OCI-LY1 (cell line): ENCODE data around the gene CAMTA1.

Experiments
- H2AFZ ChIP-seq: fragments of 200-600 bp; sonication (generic), shearing (Covaris generic); 2 replicates; pipeline ENCODE4 v1.6.0; 2014; ENCODE audit warnings: antibody characterized with exemption, mild to moderate bottlenecking, low read length
- H3F3A ChIP-seq: fragments of 200-600 bp; sonication (generic), shearing (Covaris generic); 2 replicates; pipeline ENCODE4 v1.6.0; 2014; ENCODE audit warnings: mild to moderate bottlenecking, antibody characterized with exemption, low read length, moderate library complexity; ENCODE audit not compliant: insufficient read depth
- H3K27ac ChIP-seq: fragments of 200-600 bp; sonication (generic); 2 replicates; pipeline ENCODE4 v1.5.1; 2014; ENCODE audit warnings: low read length, mixed run types, mild to moderate bottlenecking, low read depth; ENCODE audit not compliant: poor library complexity, severe bottlenecking
- H3K27me3 ChIP-seq: fragments of 200-600 bp; sonication (generic); 2 replicates; pipeline ENCODE4 v1.6.0; 2014; ENCODE audit warnings: antibody characterized with exemption, mild to moderate bottlenecking, low read length, moderate library complexity; ENCODE audit not compliant: insufficient read depth
- H3K36me3 ChIP-seq: fragments of 200-600 bp; sonication (generic); 2 replicates; pipeline ENCODE4 v1.6.1; 2014; ENCODE audit warnings: mild to moderate bottlenecking, antibody characterized with exemption, low read length, moderate library complexity, mixed read lengths; ENCODE audit not compliant: insufficient read depth
- H3K4me1 ChIP-seq: fragments of 200-600 bp; sonication (generic); 2 replicates; pipeline ENCODE4 v1.5.1; 2014; ENCODE audit warnings: mild to moderate bottlenecking, low read length, moderate library complexity; ENCODE audit not compliant: insufficient read depth, severe bottlenecking
- H3K4me2 ChIP-seq: fragments of 200-600 bp; sonication (generic), shearing (Covaris generic); 2 replicates; pipeline ENCODE4 v1.6.1; 2014; ENCODE audit warnings: low read length
- H3K4me3 ChIP-seq: fragments of 200-600 bp; sonication (generic); 2 replicates; pipeline ENCODE4 v1.5.1; 2014; ENCODE audit warnings: low read length, low read depth, mild to moderate bottlenecking, mixed read lengths; ENCODE audit not compliant: poor library complexity, severe bottlenecking
- H3K79me2 ChIP-seq: fragments of 200-600 bp; shearing (Covaris generic); 2 replicates; pipeline ENCODE4 v1.6.1; 2016; ENCODE audit warnings: mixed run types, low read length, mixed read lengths; ENCODE audit not compliant: insufficient read depth
- H3K9ac ChIP-seq: fragments of 200-600 bp; sonication (generic), shearing (Covaris generic); 2 replicates; pipeline ENCODE4 v1.6.1; 2014; ENCODE audit warnings: mild to moderate bottlenecking, low read length, mixed read lengths
- H3K9me2 ChIP-seq: fragments of 200-600 bp; sonication (generic), shearing (Covaris generic); 2 replicates; pipeline ENCODE4 v1.6.1; 2014; ENCODE audit warnings: low read depth, mild to moderate bottlenecking, low read length, mixed read lengths
- H3K9me3 ChIP-seq: fragments of 200-600 bp; shearing (Covaris generic); 2 replicates; pipeline ENCODE4 v1.6.1; 2014; ENCODE audit warnings: low read length, mixed read lengths
- H4K20me1 ChIP-seq: fragments of 200-600 bp; sonication (generic), shearing (Covaris generic); 2 replicates; pipeline ENCODE4 v1.6.0; 2016; ENCODE audit warnings: mild to moderate bottlenecking, low read length; ENCODE audit not compliant: insufficient read depth
- EZH2 ChIP-seq: fragments of 200-600 bp; sonication (generic), shearing (Covaris generic); IDR thresholded peaks from 2 replicates; pipeline ENCODE4 v1.8.0; 2017; ENCODE audit warnings: borderline replicate concordance, mixed run types, mild to moderate bottlenecking, antibody characterized with exemption, low read length, moderate library complexity, mixed read lengths
- TF ChIP-seq, protein P1 (sequence below): fragments of 200-600 bp; sonication (generic), shearing (Covaris generic); IDR thresholded peaks from 2 replicates; pipeline ENCODE4 v1.5.1; 2017; ENCODE audit warnings: mild to moderate bottlenecking, antibody characterized with exemption, low read length, moderate library complexity, mixed read lengths

Gene CAMTA1

DNA sequence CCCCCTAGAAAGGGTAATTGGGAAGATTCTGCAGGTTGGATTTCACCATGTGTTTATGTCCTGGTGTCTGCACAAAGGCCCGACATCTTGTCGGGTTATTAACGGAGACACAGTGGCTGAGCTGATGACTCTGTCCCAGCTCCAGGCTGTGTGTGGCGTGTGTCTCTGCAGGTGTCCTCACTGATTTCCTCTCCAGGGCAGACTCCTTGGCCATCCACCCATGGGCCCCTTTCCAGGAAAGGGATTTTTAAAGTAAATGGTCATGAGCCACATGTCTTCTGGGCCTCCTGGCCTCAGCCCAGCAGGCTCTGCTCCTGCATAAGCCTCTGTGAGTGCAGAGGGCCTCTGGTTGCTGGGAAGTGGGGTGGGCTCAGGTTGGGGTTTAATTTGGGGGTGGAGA is 567.1 kb downstream of the CAMTA1 start:
- no peaks in the 10 kb centered on the region for H3F3A ChIP-seq
- no peak overlapping the region for H3K4me3 ChIP-seq
- TF ChIP-seq EZH2, result no peak
- TF ChIP-seq, protein P1, sequence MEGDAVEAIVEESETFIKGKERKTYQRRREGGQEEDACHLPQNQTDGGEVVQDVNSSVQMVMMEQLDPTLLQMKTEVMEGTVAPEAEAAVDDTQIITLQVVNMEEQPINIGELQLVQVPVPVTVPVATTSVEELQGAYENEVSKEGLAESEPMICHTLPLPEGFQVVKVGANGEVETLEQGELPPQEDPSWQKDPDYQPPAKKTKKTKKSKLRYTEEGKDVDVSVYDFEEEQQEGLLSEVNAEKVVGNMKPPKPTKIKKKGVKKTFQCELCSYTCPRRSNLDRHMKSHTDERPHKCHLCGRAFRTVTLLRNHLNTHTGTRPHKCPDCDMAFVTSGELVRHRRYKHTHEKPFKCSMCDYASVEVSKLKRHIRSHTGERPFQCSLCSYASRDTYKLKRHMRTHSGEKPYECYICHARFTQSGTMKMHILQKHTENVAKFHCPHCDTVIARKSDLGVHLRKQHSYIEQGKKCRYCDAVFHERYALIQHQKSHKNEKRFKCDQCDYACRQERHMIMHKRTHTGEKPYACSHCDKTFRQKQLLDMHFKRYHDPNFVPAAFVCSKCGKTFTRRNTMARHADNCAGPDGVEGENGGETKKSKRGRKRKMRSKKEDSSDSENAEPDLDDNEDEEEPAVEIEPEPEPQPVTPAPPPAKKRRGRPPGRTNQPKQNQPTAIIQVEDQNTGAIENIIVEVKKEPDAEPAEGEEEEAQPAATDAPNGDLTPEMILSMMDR, result no peak
- no peaks in the 10 kb centered on the region for H3K9me3 ChIP-seq
- H3K4me1 ChIP-seq, result no peaks in the 10 kb centered on the region
- no peak overlapping the region for H3K4me2 ChIP-seq
- no peaks in the 10 kb centered on the region for H3K79me2 ChIP-seq
- H2AFZ ChIP-seq, result no peak overlapping the region
- no peaks in the 10 kb centered on the region for H3K9me2 ChIP-seq
- no peaks in the 10 kb centered on the region for H3K36me3 ChIP-seq
- no peak overlapping the region for H3K27ac ChIP-seq
- H3K27me3 ChIP-seq, result no peaks in the 10 kb centered on the region
- H3K9ac ChIP-seq, result no peak overlapping the region
- H4K20me1 ChIP-seq, result no peaks in the 10 kb centered on the region

DNA sequence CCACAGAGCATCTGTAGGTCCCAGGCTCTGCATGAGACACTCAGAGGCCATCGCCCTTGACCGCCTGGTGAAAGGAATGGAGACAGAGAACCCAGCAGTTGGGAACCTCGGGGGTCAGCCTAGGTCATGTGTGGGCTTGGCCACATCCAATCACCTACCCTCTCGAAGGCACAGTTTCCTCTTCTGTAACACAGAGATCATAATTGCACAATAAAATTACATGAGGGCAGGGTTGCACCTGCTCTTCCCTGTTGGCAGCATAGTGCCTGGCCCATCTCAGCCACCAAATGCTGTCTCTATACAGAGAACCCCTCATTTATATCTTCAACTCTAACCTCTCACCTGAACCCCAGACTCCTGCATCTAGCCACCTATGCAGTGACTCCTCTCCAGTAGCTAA is 567.7 kb downstream of the CAMTA1 start:
- H3K27me3 ChIP-seq, result no peaks in the 10 kb centered on the region
- H3K4me3 ChIP-seq, result no peak overlapping the region
- H3K36me3 ChIP-seq, result no peaks in the 10 kb centered on the region
- no peaks in the 10 kb centered on the region for H4K20me1 ChIP-seq
- no peak overlapping the region for H3K4me2 ChIP-seq
- no peaks in the 10 kb centered on the region for H3K4me1 ChIP-seq
- no peaks in the 10 kb centered on the region for H3F3A ChIP-seq
- TF ChIP-seq EZH2, result no peak
- TF ChIP-seq, protein P1, result no peak
- no peaks in the 10 kb centered on the region for H3K9me2 ChIP-seq
- no peak overlapping the region for H3K9ac ChIP-seq
- no peaks in the 10 kb centered on the region for H3K9me3 ChIP-seq
- H3K27ac ChIP-seq, result no peak overlapping the region
- no peaks in the 10 kb centered on the region for H3K79me2 ChIP-seq
- no peak overlapping the region for H2AFZ ChIP-seq

DNA sequence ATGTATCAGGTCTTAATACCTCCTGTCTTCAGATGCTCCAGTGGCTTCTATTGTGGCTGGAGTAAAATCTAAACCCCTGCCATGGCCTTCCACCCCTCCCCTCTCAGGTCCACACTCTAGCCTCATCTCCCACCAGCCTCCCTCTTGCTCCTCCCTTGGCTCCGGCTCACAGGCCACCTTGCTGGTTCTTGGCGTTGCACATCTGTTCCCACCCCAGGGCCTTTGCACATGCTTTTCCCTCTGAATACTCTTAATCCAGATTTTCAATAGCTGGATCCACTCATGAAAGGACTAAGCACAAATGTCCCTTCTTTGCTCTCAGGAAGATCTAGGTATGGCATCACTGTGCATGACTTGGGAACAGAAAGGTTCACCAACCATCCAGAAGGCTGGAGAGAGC is 570.4 kb downstream of the CAMTA1 start:
- no peak for TF ChIP-seq EZH2
- TF ChIP-seq, protein P1, result no peak
- H3K4me2 ChIP-seq, result no peak overlapping the region
- H3K27me3 ChIP-seq, result 0 out of 2 replicates have a peak, but pooled peaks cover 3% of the 10 kb centered on the region
- H3K36me3 ChIP-seq, result no peaks in the 10 kb centered on the region
- H4K20me1 ChIP-seq, result no peaks in the 10 kb centered on the region
- no peak overlapping the region for H3K27ac ChIP-seq
- H3K9ac ChIP-seq, result no peak overlapping the region
- H3K9me3 ChIP-seq, result no peaks in the 10 kb centered on the region
- H2AFZ ChIP-seq, result no peak overlapping the region
- H3F3A ChIP-seq, result no peaks in the 10 kb centered on the region
- no peaks in the 10 kb centered on the region for H3K9me2 ChIP-seq
- no peaks in the 10 kb centered on the region for H3K4me1 ChIP-seq
- H3K79me2 ChIP-seq, result no peaks in the 10 kb centered on the region
- no peak overlapping the region for H3K4me3 ChIP-seq
